AG04450 (cell line): ENCODE results near the gene TSPAN14. TPM values are rescaled to one million over a fixed set of nuclear protein-coding genes. Genes with fewer than 3 reads are reported as not detected.

Source experiments
- CTCF ChIA-PET: fragments of 300-600, 350-600 bp; formaldehyde crosslinking; extraction: SDS; loops from one replicate; lab custom pipeline; 2022; ENCODE audit warnings: antibody characterized with exemption, inconsistent platforms; lab: Charles Lee
- POLR2A ChIA-PET: fragments of 350-600 bp; formaldehyde crosslinking; extraction: SDS; loops from one replicate; lab custom pipeline; 2021; ENCODE audit warnings: antibody characterized with exemption, inconsistent platforms; lab: Yijun Ruan, JAX
- DNase-seq: peaks from one replicate; pipeline ENCODE4 v3.0.0-alpha.2; 2011; ENCODE audit warnings: low read depth, low spot score
- H3K27ac ChIP-seq: one replicate; pipeline ENCODE4 v1.5.1; 2012; ENCODE audit warnings: low read depth, low read length, control low read depth
- H3K27me3 ChIP-seq: one replicate; pipeline ENCODE4 v1.6.0; 2012; ENCODE audit warnings: low read length; ENCODE audit not compliant: control insufficient read depth, insufficient read depth
- H3K4me3 ChIP-seq: 2 replicates; pipeline ENCODE4 v1.5.1; 2011; ENCODE audit warnings: mild to moderate bottlenecking, low read depth, low read length, control low read depth
- H3K9me3 ChIP-seq: 2 replicates; pipeline ENCODE4 v1.5.1; 2012; ENCODE audit warnings: low read length; ENCODE audit not compliant: control insufficient read depth, insufficient read depth
- CTCF ChIP-seq: IDR thresholded peaks from 2 replicates; pipeline ENCODE4 v1.5.1; 2011; ENCODE audit warnings: low read depth, low read length, control low read depth, inconsistent platforms
- polyA plus RNA-seq: library from polyadenylated mRNA; depleted of rRNA; stranded (reverse); fragments of >200 nt; gene quantifications from 2 replicates; pipeline ENCODE4 v1.2.3, GENCODE V29; 2011

The TSPAN14 gene
- polyA plus RNA-seq, 1 experiment: 27.3 TPM

- no peak for TF ChIP-seq CTCF
- POLR2A ChIA-PET: no interaction called here
- CTCF ChIA-PET: interaction anchor here (0.6 to 1.6 kb wide), 4 partner anchors 12 to 190 kb away, joined by 3 to 4 read pairs (median 4); no protein-coding TSS in a partner anchor
- peaks cover 27% of the 10 kb centered on the region for H3K27me3 ChIP-seq
- H3K27ac ChIP-seq: no peak within 1 kb of the TSS
- DNase-seq: no peak
- H3K4me3 ChIP-seq: peak within 1 kb of the TSS; percentile 57
- H3K9me3 ChIP-seq: no peaks in the 10 kb centered on the region; the same call in 1 of the 2 replicates
Observed at GRCh38 chr10:80408242-80409101, 45.6 kb upstream of the TSPAN14 start, which contains the start of gene PRXL2A. PRXL2A (plus strand) TSS chr10:80408551; CDS start chr10:80420468, 11,917 bp downstream.

- ChIA-PET CTCF (no interaction called here), POLR2A (no interaction called here)
Observed at GRCh38 chr10:80409121-80409520, 45.0 kb upstream of the TSPAN14 start.

GRCh38 chr10:80410122-80410521 is 44.0 kb upstream of the TSPAN14 start:
- TF ChIP-seq CTCF: no peak
- ChIA-PET POLR2A (no interaction called here), CTCF (interaction anchor here (1.1 kb wide), 1 partner anchor 35 kb away, joined by 3 read pairs; no protein-coding TSS in a partner anchor)
- Histone ChIP-seq H3K9me3 (no peaks in the 10 kb centered on the region; the same call in 1 of the 2 replicates), H3K27ac (no peak overlapping the region), H3K4me3 (no peak overlapping the region), H3K27me3 (peaks cover 29% of the 10 kb centered on the region)
- no peak for DNase-seq

More at GRCh38 chr10:80409121-80409520, 45.0 kb upstream of the TSPAN14 start:
- peaks cover 27% of the 10 kb centered on the region for H3K27me3 ChIP-seq
- H3K27ac ChIP-seq: no peak overlapping the region
- H3K9me3 ChIP-seq: no peaks in the 10 kb centered on the region; the same call in 1 of the 2 replicates
- peak overlapping the region; percentile 57; the same call in 1 of the 2 replicates for H3K4me3 ChIP-seq
- no peak for DNase-seq
- no peak for TF ChIP-seq CTCF

- Histone ChIP-seq H3K27me3 (peaks cover 33% of the 10 kb centered on the region), H3K9me3 (no peaks in the 10 kb centered on the region; the same call in 1 of the 2 replicates), H3K4me3 (no peak overlapping the region), H3K27ac (no peak overlapping the region)
- DNase-seq: no peak
- ChIA-PET CTCF (interaction anchor here (1.1 kb wide), 1 partner anchor 34 kb away, joined by 3 read pairs; no protein-coding TSS in a partner anchor), POLR2A (no interaction called here)
- no peak for TF ChIP-seq CTCF
Observed at GRCh38 chr10:80410578-80411145, 43.4 kb upstream of the TSPAN14 start.
